ENCODE results near the gene EXOSC10.

The EXOSC10 gene

GRCh38 chr1:11099310-11100148, at the start of gene EXOSC10:
EXOSC10 (minus strand) TSS chr1:11099869; CDS start chr1:11099831, 38 bp downstream.
- DNase-seq (ENCODE audit: low read depth): peak; percentile 75

- DNase-seq (ENCODE audit: low read depth): no peak
These were observed 47.6 kb upstream of the EXOSC10 start for GRCh38 chr1:11147197-11147770.

- no peak for DNase-seq (ENCODE audit: low read depth)
These were observed 46.1 kb upstream of the EXOSC10 start for GRCh38 chr1:11145741-11146140.

GRCh38 chr1:11144570-11145256, 45.0 kb upstream of the EXOSC10 start:
- DNase-seq (ENCODE audit: low read depth): no peak

GRCh38 chr1:11143907-11144306, 44.2 kb upstream of the EXOSC10 start:
- no peak for DNase-seq (ENCODE audit: low read depth)

GRCh38 chr1:11143401-11143800, 43.7 kb upstream of the EXOSC10 start:
- DNase-seq (ENCODE audit: low read depth): no peak

- no peak for DNase-seq (ENCODE audit: low read depth)
These were observed 43.1 kb upstream of the EXOSC10 start for GRCh38 chr1:11142618-11143391.

- DNase-seq (ENCODE audit: low read depth): peak; percentile 56
These were observed 39.3 kb upstream of the EXOSC10 start for GRCh38 chr1:11138952-11139351.

- DNase-seq (ENCODE audit: low read depth): no peak
These were observed 38.4 kb upstream of the EXOSC10 start for GRCh38 chr1:11138029-11138428.

GRCh38 chr1:11134898-11135266, 35.2 kb upstream of the EXOSC10 start:
- no peak for DNase-seq (ENCODE audit: low read depth)

GRCh38 chr1:11134251-11134897, 34.7 kb upstream of the EXOSC10 start:
- no peak for DNase-seq (ENCODE audit: low read depth)

GRCh38 chr1:11132563-11133293, 33.1 kb upstream of the EXOSC10 start:
- DNase-seq (ENCODE audit: low read depth): no peak

GRCh38 chr1:11131816-11132215, 32.1 kb upstream of the EXOSC10 start:
- DNase-seq (ENCODE audit: low read depth): no peak

- no peak for DNase-seq (ENCODE audit: low read depth)
These were observed 30.7 kb upstream of the EXOSC10 start for GRCh38 chr1:11130406-11130805.

GRCh38 chr1:11129649-11130390, 30.2 kb upstream of the EXOSC10 start:
- DNase-seq (ENCODE audit: low read depth): no peak

- DNase-seq (ENCODE audit: low read depth): no peak
These were observed 26.9 kb upstream of the EXOSC10 start for GRCh38 chr1:11126569-11126968.

GRCh38 chr1:11125931-11126330, 26.3 kb upstream of the EXOSC10 start:
- DNase-seq (ENCODE audit: low read depth): no peak

- no peak for DNase-seq (ENCODE audit: low read depth)
These were observed 25.3 kb upstream of the EXOSC10 start for GRCh38 chr1:11124965-11125364.

- no peak for DNase-seq (ENCODE audit: low read depth)
These were observed 16.6 kb upstream of the EXOSC10 start for GRCh38 chr1:11116318-11116717.

- no peak for DNase-seq (ENCODE audit: low read depth)
These were observed 15.3 kb upstream of the EXOSC10 start for GRCh38 chr1:11114966-11115365.

All from stromal cell of bone marrow (primary cell).